GM19455 (cell line): ENCODE measurements around the gene PTPN14.

Experiments used
- ATAC-seq: cut with Tn5 transposase; IDR thresholded peaks from one replicate; pipeline ENCODE4 v1.9.1; 2021; ENCODE audit not compliant: unreplicated experiment

The PTPN14 gene

DNA sequence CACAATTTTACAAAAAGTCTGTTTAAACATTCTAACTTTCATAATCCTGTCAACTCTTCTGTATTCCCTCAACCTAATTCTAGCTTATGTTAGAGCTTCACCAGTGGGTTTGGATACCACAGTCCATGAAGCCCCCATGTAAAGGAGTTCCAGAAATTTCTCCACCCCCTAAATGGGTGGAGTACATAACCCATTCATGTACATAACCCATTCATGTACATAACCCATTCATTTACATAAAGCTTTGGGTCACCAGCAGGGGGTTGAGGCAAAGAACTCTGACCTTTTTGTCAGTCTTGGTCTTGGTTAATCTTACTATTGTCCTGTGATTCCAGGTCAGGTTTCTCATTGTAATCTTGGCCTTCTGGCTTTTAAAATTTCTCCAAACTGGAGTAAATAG lies 208.9 kb downstream of the PTPN14 start:
- ATAC-seq: no peak

DNA sequence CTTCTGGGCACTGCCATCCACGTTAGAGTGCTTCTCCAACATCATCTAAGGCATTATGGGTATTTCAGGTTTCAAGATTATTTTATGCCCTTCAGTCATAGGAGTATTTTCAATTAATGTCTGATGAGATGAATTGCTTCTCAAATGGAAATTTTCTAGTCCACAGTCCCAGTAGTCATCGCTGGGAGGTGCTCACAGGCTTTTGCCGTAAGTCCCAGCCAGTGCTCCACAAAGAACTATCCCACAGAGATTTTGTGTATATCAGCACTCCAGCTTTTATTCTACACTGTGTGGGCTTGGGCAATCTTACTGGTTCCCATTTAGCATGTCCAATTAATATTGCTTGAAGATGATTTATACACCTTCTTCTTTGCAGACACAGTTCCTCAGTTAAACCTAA lies 209.5 kb downstream of the PTPN14 start:
- no peak for ATAC-seq

DNA sequence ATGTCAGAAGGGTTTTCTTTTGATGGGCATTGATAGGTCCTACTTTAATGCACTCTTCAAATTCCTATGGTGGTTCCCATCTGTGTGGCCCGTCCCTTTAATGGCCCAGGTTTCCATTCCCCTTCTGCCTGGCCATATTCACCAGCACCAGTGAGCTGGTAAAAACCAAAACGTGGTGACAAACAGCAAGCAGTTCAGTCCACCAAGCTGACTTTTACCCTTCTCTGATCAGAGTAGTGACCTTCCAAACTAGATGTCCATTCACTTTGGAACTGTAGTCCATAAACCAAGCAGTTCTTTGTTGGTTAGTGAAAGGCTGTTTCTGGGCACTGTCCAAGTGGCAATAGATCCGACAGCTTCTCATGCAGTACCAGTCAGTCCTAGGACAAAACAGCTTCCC lies 209.9 kb downstream of the PTPN14 start:
- ATAC-seq: no peak

DNA sequence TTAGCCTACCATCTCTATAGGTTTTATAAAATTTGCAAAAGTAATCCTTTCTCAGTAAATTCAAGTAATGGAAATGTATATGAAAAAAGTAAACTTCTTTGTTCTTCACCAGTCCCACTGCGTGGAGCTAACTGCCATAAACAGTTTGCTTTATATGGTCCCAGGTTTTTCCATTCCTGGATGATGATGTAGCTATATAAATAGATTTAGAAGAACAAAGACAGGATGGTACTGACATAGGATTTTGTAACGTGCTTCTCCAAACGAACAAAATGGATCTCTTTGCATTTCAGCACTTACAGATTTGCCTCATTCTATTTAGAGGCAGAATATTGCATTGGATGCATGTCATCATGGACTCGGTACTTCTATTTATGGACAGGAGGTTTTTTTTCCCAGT lies 213.2 kb downstream of the PTPN14 start:
- ATAC-seq: no peak

DNA sequence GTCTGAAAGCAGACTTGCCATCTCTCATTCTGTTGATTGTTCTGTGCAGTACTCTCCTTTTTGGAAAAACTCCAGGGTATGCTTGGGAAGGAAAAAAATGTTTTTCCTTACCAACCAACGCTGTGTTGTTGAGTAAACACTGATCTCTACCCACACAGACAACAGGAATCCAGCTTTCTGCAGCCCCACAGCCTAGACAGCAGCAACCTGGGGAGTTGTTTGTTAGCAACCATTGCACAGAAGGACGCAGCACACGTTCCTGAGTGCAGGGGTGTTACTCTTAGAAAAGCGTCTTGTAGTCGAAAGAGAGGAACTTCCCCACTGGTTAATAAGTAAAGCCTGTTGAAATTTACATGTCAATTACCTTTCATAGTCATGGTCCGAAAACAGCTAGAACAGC lies 213.9 kb downstream of the PTPN14 start:
- no peak for ATAC-seq

DNA sequence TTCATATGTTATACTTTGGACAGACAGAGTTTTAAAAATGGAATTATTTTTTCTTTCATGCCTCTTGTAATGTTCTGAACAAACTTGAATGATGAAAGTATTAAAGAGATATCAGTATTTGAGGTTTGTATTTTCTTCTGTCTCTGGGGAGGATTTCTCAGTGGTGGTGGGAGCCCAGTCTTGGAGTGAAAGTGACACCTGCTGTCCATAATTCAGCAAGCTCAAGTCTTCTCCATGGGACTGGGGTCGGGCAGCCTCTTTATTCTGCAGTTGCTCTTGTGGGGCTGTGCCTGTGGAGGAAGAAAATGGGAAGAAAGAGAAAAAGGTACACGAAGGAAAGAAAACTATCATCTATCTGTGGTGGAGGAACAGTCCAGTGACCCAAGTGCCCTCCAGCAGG lies 214.4 kb downstream of the PTPN14 start:
- ATAC-seq: no peak

DNA sequence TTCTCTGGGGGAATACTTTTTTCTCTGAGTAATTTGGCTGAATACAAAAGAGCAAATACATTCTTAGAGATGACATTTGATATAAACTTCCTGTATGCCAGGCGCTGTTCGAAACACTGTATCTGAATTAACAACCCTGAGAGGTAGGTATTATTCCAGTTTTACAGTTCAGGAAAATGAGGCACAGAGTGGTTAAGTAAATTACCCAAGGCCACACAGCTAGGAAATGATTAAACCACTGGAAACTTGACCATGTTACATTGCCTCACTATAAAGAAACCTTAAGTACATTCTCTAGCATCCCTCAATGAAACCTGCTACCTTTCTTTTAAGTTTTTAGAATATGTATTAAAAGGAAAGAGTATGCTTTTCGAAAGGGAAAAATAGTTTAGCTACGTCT lies 215.8 kb downstream of the PTPN14 start:
- no peak for ATAC-seq

DNA sequence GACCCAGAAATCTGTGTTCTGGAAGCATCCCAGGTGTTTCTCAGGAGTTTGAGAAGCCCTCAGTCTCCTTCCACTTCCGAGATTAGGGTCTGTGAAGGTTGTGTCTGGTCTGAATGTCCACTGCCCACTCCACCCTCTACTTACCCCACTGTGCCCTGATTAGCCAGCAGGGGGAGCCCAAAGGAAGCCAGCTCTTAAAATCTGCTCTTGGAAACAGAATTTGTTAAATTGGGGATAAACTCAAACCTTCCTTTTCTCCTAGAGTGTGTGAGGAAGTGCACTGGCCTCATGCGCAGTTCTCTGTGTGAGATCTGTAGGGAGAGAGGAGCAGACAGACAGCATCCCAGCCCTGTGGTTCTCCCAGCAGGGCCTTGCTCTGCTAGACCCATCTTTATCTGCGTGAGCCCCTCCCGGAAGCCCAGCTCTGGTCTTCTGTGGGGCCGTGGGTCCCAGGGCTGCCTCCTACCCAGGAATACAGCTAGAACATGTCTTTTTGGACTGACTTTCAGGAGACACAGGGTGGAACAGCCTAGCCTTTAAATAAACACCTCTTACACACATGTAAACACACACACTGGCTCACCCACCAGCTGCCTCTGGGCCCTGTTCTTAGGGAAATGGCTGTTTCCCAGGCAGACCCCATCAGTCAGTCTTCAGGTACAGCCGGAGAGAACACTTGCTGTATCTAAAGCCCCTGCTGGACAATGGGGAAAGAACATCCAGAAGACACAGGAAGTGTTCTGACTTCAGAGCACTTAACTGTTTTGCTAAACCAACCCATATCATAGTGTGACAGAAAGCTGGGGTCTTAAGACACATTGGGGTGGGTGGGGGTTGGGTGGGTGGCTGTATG lies 218.2 kb downstream of the PTPN14 start:
- no peak for ATAC-seq

DNA sequence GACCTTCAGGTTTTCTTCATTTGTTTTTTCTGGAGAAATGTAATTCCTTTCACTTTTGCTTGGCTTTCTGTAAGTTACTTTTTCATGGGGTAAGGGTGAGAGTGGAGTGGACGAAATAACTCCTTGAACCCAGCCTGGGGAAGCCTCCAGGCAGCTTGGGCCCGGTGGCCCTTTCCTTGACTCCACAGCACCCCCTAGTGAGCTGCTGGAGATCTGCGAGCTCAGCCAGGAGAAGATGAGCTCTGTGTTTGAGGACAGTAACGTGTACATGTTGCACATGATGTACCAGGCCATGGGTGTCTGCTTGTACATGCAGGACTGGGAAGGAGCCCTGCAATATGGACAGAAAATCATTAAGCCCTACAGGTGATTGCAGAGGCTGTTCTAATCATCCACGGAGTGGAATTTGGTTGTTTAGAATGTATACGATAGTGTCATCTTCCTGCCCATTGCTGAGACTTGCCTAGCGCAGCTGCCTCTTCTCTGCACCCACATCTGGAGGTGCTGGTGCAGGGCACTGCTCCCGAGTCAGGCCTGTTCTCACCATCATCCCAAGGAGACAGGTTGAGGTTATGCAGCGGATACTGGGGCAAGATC lies 219.5 kb downstream of the PTPN14 start:
- ATAC-seq: no peak

DNA sequence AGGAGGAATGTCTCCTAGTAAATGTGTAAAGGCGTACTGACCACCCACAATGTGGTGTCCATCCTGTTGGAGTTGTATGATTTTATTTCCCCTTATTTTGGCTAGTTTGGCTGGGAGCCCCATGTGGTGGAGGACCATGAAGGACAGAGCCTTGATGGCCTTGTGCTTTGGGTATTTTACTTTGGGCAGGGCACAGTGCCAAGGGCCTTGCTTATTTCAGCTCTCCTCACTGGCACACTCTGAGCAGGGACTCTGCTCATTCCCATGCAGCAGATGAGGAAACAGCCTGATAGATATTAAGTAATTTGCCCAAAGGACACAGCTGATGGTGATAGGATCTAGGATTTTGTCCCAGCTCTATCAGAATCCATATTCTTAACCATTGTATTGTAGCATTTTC lies 220.2 kb downstream of the PTPN14 start:
- ATAC-seq: no peak

DNA sequence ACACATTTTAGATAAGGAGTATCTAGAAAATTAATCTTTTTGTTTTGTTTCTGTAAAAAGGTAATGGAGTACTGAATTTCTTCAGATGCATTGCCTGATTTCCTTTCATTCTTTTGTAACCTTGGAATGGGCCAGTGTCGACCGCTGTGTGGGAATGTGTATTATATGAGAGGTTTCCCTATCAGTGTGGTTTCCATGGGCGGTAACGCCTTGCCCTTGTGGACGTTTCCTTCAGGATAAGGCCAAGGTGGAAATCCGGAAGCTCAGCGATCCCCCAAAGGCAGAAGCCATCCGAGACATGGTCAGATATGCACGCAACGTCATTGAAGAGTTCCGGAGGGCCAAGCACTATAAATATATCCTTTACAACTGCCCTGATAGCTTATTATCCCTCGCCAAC lies 220.7 kb downstream of the PTPN14 start:
- ATAC-seq: no peak

DNA sequence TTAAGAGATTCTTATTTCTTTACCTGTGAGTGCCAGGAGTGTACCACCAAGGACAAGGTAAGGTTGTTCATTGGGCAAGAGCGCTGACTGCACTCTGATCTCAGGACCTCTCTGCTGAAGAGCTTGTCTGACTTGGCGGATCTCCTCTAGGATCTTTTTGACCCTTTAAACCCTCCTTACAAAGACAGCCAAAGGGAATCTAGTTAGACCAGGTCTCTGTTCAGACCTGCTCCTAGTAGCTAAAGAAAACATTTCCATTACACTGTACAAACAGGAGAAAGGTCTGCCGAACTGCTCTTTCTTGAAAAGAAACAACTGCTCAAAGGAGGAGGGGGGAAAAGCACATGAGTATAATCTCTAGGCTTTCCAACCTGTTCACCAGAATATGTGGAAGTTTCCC lies 221.2 kb downstream of the PTPN14 start:
- ATAC-seq: no peak

DNA sequence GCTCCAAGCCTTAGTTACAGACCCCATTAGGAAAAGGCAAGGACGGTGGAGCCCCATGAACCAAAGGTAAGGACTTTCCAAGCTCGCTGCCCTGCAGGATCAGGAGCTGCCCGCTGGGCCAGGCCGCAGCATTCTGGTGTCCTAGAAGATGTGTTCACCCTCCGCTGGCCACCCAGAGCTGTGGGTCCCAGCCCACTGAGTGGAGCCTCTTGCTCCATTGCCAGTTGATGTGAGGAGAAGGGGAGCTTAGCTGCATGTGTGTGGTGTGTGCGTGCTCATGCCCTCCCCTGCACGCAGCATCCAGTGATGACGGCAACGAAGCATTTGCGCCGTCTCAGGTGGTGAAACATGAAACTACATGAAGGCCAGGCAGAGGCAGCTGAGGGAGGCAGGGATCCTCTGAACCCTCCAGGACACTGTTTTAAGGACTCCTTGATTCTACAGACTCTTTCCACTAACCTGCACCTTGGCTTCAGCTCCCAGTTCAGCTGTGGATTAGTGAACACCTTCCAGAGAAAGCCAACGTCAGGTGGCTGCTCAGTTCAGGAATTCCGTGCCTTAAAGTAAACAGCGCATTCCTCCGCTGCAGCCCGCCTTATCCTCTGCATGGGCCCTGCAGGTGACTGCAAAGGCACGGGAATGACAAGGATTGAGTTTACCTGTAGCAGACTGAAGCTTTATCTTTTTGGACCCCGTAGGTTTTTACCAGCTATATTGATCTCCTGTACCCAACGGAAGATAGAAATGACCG lies 221.8 kb downstream of the PTPN14 start:
- ATAC-seq: no peak

DNA sequence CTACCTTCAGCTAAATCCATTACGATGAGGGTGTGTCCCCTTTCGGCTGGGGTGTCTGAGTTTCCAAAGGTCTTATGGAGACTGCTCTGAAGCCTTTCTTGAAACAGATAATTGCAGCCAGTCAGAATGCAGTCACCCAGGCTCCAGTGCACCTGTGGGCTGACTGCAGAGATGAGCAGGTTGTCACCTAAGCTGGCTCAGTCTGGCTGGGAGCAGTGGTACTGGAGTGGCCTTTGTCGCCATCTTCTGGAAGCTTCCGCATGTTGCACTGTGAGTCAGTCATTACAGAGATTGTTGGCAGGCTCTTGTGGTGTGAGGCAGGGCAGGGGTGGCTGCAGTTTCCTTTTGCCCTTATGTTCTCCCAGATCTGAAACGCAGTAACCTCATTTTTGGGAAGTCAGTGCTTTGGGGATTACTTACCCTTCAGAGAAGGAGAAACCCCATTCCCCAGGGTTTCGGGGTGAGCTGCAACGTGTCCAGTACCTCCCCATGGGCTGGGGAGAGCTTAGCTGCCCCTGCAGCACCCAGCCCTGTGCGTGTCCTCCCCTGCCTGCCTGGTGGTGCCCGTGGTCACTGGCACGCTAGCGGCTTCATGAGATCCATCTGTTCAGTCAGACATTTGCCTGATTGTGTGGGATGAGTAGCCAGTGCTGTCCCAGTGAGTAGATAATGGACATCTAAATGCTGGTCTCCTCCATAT lies 222.5 kb downstream of the PTPN14 start:
- ATAC-seq: peak; percentile 87

DNA sequence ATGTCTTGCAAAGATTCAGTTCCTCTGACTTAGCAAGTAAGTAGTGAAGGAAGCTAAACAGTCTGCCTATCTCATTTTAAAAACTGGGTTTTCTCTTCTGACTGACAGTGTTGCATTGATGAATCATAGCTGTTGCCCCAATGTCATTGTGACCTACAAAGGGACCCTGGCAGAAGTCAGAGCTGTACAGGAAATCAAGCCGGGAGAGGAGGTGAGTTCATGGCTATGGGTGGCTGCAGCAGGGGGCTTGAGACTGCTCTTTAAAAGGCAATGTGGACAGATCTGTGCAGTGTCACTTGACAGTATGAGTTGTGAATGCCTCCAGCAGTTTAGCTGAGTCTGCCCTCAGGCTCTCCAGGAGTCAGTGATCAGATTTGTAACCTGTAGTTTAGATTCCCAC lies 223.9 kb downstream of the PTPN14 start:
- no peak for ATAC-seq

DNA sequence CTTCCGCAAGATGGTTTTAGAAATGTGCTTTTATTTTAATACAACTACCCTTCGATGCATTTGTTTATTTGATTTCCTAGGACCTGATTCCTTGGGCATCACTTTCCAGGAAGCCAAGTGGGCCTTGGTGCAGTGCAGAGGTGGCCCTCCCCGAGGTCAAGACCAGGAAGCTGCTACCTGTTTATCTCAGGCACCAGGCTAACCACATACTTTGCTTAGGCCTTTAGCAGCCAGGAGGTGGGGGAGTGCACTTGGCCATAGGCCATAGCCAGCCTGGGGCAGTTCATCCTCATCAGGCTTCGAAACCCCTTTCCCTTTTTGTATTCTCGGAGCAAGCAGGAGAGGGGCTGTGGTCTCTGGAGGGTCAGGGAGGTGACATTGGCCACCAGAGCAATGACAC lies 225.0 kb downstream of the PTPN14 start:
- no peak for ATAC-seq

DNA sequence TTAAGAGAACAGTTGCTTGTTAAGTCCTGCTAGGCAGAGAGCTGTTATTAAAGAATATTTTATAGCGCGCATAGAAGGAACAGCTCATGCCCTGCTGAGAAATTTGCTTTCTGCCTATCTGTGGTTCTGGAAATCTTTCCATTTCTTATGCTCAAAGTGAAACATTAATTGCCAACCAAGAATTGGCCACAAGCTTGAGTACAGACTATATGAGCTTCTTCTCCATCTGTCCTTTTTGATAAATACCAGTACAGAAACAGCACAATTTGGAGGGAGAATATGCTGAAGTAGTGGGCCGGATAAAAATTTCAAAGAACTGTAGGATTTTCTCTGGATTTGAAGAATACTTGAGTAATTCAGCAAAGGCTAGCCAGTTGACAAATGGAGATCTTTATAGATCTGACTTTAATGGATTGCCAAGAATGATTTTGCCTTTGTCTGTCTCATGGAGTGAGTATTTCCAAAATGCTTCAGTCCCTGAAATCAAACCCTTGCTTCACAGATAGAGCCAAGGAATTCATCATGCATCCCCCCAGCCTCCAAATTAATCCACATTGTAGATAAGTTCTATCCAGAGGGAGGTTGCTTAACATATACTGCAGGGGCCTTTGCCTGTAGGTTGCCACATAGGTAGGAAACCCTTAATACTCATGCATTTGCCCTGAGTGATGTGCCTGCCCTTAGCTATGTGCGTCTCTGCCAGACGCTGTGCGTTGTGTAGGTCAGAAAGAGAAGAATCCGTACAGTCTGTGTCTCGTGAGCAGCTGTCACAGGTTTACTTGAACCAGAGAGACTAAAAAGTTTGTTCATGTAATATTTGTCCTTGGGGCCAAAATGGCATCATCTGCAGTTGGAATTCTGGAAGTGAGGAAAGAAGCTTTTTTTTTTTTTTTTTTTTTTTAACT lies 226.3 kb downstream of the PTPN14 start:
- ATAC-seq: no peak

DNA sequence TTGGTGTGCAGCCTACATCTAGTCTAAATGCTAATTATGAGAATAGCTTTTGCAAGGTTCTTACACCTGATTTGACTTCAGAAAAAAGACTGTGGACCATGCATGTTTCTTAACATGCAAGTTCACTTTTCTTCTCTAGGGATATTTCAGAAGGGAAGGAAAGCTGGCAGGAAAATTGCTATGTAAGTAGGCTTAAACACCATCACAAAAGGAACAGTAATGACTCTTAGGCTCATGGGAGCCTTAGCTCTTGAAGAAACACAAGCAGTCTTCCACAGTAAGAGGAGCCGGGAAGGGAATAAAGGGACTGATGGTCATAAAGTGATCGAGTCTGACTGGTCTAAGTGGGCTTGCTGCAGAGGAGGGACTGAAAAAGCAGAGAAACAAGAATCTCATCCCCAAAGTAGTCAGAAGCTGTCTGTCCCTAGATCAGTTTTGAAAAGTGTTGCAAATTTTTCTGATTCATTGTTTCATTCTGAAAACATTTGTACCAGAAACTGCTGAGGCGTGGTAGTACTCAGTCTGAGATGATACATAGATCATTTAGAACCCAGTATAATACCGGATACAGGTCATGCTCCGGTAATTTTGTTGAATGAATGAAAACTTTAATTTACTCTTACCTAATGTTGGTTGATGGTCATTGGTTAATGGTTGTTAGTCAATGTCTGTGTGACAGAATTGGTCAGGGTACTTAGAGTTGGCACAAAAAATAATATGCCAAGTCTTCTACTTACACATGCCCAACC lies 229.5 kb downstream of the PTPN14 start:
- peak; percentile 57 for ATAC-seq

DNA sequence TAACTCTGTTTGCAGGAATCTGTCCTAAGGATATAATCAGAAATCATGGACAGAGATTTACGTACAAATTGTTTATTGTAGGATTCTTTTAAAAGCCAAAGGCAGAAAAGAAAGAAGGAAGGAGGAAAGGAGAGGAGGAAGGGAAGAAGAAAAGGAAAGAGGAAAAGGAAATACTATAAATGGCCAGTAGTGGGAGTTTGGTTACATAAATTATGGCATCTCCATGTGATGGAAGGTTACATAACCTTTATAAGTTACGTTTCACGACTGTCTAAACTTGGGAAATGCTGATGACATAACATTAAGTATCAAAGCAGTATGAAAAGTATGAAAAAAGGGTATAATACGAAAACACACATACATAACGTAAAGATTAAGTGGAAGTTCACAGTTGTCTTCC lies 231.5 kb downstream of the PTPN14 start:
- no peak for ATAC-seq
